Kasumi-1 (cell line): Measurements from ENCODE around the gene DUSP11.
"Not testable (repeated sequence)": the region's sequence is repeated elsewhere in the genome, so short reads cannot be mapped to it uniquely, and the experiment has no call there.

ENCODE experiments used
- DNase-seq, 2 experiments: peaks; one replicate each; lab custom pipeline; 2025; lab: John Stamatoyannopoulos, UW

DUSP11 gene

GRCh38 chr2:73779467-73780236 lies at the start of gene DUSP11:
TSS of gene DUSP11 (minus strand) at chr2:73780103. CDS start at chr2:73779974, 129 bp downstream.
- peak; percentile 92 to 94 for DNase-seq

- peak; percentile 98 for DNase-seq
Measured at GRCh38 chr2:73828818-73829570, 49.1 kb upstream of the DUSP11 start, which contains the start of gene STAMBP. TSS of gene STAMBP (plus strand) at chr2:73828961. CDS start at chr2:73830857, 1,896 bp downstream.

- no peak for DNase-seq
Measured at GRCh38 chr2:73828389-73828817, 48.5 kb upstream of the DUSP11 start.

- DNase-seq, result no peak
Measured at GRCh38 chr2:73827660-73828388, 47.9 kb upstream of the DUSP11 start.

GRCh38 chr2:73827018-73827417 lies 47.1 kb upstream of the DUSP11 start:
- DNase-seq, result peak; percentile 78 to 90

- no peak for DNase-seq
Measured at GRCh38 chr2:73825408-73825807, 45.5 kb upstream of the DUSP11 start.

GRCh38 chr2:73823916-73824523 lies 44.1 kb upstream of the DUSP11 start:
- DNase-seq, result peak; percentile 80 to 85

- no peak for DNase-seq
Measured at GRCh38 chr2:73823416-73823815, 43.5 kb upstream of the DUSP11 start.

GRCh38 chr2:73822991-73823390 lies 43.1 kb upstream of the DUSP11 start:
- DNase-seq, result no peak

GRCh38 chr2:73822276-73822675 lies 42.4 kb upstream of the DUSP11 start:
- no peak for DNase-seq

GRCh38 chr2:73821669-73822068 lies 41.8 kb upstream of the DUSP11 start:
- DNase-seq, result no peak

GRCh38 chr2:73821227-73821626 lies 41.3 kb upstream of the DUSP11 start:
- no peak for DNase-seq

- no peak for DNase-seq
Measured at GRCh38 chr2:73818296-73818695, 38.4 kb upstream of the DUSP11 start.

- DNase-seq, result no peak
Measured at GRCh38 chr2:73812635-73813034, 32.7 kb upstream of the DUSP11 start.

GRCh38 chr2:73811878-73812277 lies 32.0 kb upstream of the DUSP11 start:
- DNase-seq, result no peak

GRCh38 chr2:73783883-73784282 lies 4.0 kb upstream of the DUSP11 start, which contains the start of gene C2orf78:
TSS of gene C2orf78 (plus strand) at chr2:73784183. CDS start at chr2:73784310, 127 bp downstream.
- not testable (repeated sequence) for DNase-seq

GRCh38 chr2:73783402-73783801 lies 3.5 kb upstream of the DUSP11 start:
- DNase-seq, result not testable (repeated sequence)

GRCh38 chr2:73780237-73780582 lies 307 bp upstream of the DUSP11 start:
- no peak for DNase-seq

GRCh38 chr2:73778867-73779466 lies 936 bp downstream of the DUSP11 start:
- not testable (repeated sequence) for DNase-seq

GRCh38 chr2:73776869-73777519 lies 2.9 kb downstream of the DUSP11 start:
- no peak for DNase-seq

GRCh38 chr2:73776381-73776780 lies 3.5 kb downstream of the DUSP11 start:
- DNase-seq, result no peak
